GM19099 (cell line): ENCODE results near the gene CA9.

ENCODE experiments used
- POLR2A ChIP-seq: IDR thresholded peaks from 3 replicates; pipeline ENCODE4 v1.6.1; 2011; ENCODE audit warnings: low read depth; ENCODE audit not compliant: insufficient read length; ENCODE audit errors: extremely low read depth

The CA9 gene

GRCh38 chr9:35714579-35715252, 41.0 kb downstream of the CA9 start:
- no peak for TF ChIP-seq POLR2A

- TF ChIP-seq POLR2A: no peak
Observed at GRCh38 chr9:35716230-35716629, 42.5 kb downstream of the CA9 start.

GRCh38 chr9:35717132-35717870, 43.6 kb downstream of the CA9 start:
- no peak for TF ChIP-seq POLR2A

GRCh38 chr9:35718721-35719511, 45.2 kb downstream of the CA9 start:
- no peak for TF ChIP-seq POLR2A

- TF ChIP-seq POLR2A: no peak
Observed at GRCh38 chr9:35719546-35719945, 45.8 kb downstream of the CA9 start.

- TF ChIP-seq POLR2A: no peak
Observed at GRCh38 chr9:35723426-35723825, 49.7 kb downstream of the CA9 start.

GRCh38 chr9:35723908-35724307, 50.2 kb downstream of the CA9 start:
- no peak for TF ChIP-seq POLR2A

- TF ChIP-seq POLR2A: no peak
Observed at GRCh38 chr9:35725362-35725761, 51.6 kb downstream of the CA9 start.

GRCh38 chr9:35726931-35727330, 53.2 kb downstream of the CA9 start:
- TF ChIP-seq POLR2A: no peak

- no peak for TF ChIP-seq POLR2A
Observed at GRCh38 chr9:35727676-35728040, 53.9 kb downstream of the CA9 start.

GRCh38 chr9:35728041-35728971, 54.6 kb downstream of the CA9 start:
- TF ChIP-seq POLR2A: peak; percentile 54

- no peak for TF ChIP-seq POLR2A
Observed at GRCh38 chr9:35729101-35729500, 55.4 kb downstream of the CA9 start.

GRCh38 chr9:35729700-35730485, 56.2 kb downstream of the CA9 start:
- TF ChIP-seq POLR2A: no peak

- no peak for TF ChIP-seq POLR2A
Observed at GRCh38 chr9:35730486-35730854, 56.7 kb downstream of the CA9 start.
